ENCODE results near the gene SMYD4. TPM values are rescaled to one million over a fixed set of nuclear protein-coding genes. Genes with fewer than 3 reads are reported as not detected.

Gene SMYD4
- total RNA-seq, 1 experiment from 2014 or later: 32.1 TPM

DNA sequence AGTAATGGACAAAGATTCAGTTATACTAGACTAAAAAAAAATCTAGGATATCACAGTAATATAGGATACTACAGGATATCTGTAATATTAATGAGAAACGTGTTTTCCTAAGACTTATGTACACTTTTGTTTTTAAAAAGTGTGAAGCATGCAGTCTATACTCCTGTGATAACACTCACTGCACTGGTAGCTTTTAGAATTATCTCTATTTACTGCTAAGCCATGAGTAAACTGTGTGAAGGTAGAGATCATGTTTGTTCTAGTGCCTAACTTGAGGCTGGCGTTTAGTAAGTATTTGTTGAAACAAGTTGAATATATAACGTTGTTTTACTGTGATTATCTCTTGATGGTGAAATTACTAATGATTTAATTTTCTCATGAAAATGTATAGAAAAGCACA lies 24.0 kb upstream of the SMYD4 start:
- no peaks in the 10 kb centered on the region for H3K27me3 Mint-ChIP-seq (ENCODE audit: insufficient read depth, unreplicated experiment)
- H3K4me3 Mint-ChIP-seq (ENCODE audit: unreplicated experiment): no peak overlapping the region
- no TSS peak for BruUV-seq (replicated peaks)
- Histone ChIP-seq H3K4me3 (ENCODE audit: low read depth, low read length) (no peak overlapping the region), H3K36me3 (ENCODE audit: control insufficient read depth, insufficient read depth, low read length) (peaks cover 1% of the 10 kb centered on the region; the same call in 1 of the 2 replicates), H3K9me3 (no peaks in the 10 kb centered on the region), H3K4me1 (no peaks in the 10 kb centered on the region; the same call in 1 of the 2 replicates), H3K27me3 (replicated peaks; ENCODE audit: control insufficient read depth, insufficient read depth, low read length) (no peaks in the 10 kb centered on the region)
- DNase-seq: no peak
- H3K27ac Mint-ChIP-seq (ENCODE audit: unreplicated experiment): no peak overlapping the region
- ChIA-PET POLR2A (no interaction called here), CTCF (no interaction called here)
- H3K9me3 Mint-ChIP-seq (ENCODE audit: unreplicated experiment): no peaks in the 10 kb centered on the region
- H3K4me1 Mint-ChIP-seq (ENCODE audit: low read depth, unreplicated experiment): peaks cover 13% of the 10 kb centered on the region
- peaks cover 84% of the 10 kb centered on the region for H3K36me3 Mint-ChIP-seq (ENCODE audit: insufficient read depth, unreplicated experiment)
- intact Hi-C loops (cut with micrococcal nuclease; ENCODE audit: unreplicated experiment): no loop called here
- TF ChIP-seq CTCF (IDR thresholded peaks at IDR 0.05; ENCODE audit: insufficient read depth in 1 of 2, low read depth in 1 of 2, low read length in 1 of 2, severe bottlenecking in 1 of 2, unreplicated experiment in 1 of 2): no peak

DNA sequence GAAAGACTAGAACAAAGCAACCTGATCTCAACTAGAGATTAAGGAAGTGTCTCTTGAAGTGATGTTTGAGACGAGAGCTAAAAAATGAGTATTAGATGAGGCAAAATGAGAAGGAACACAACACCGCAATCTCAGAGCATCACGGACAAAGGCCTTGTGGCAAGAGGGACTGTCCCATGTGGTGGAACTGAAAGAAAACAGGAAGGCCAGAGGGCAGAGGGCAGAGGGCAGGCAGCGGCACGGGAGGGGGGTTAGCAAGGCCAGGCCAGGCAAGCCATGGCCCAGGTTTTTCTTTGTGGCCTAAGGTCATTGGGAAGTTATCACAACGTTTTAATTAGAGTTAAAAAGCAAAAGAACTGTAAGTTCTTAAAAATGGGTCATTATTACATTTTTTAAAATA lies 22.6 kb upstream of the SMYD4 start:
- Histone ChIP-seq H3K4me3 (ENCODE audit: low read depth, low read length) (no peak overlapping the region), H3K9me3 (no peaks in the 10 kb centered on the region), H3K27me3 (replicated peaks; ENCODE audit: control insufficient read depth, insufficient read depth, low read length) (no peaks in the 10 kb centered on the region), H3K36me3 (ENCODE audit: control insufficient read depth, insufficient read depth, low read length) (peaks cover 1% of the 10 kb centered on the region; the same call in 1 of the 2 replicates), H3K4me1 (no peaks in the 10 kb centered on the region; the same call in 1 of the 2 replicates)
- Mint-ChIP-seq H3K4me3 (ENCODE audit: unreplicated experiment) (no peak overlapping the region), H3K4me1 (ENCODE audit: low read depth, unreplicated experiment) (peaks cover 13% of the 10 kb centered on the region), H3K36me3 (ENCODE audit: insufficient read depth, unreplicated experiment) (peaks cover 81% of the 10 kb centered on the region), H3K27ac (ENCODE audit: unreplicated experiment) (no peak overlapping the region), H3K27me3 (ENCODE audit: insufficient read depth, unreplicated experiment) (no peaks in the 10 kb centered on the region), H3K9me3 (ENCODE audit: unreplicated experiment) (no peaks in the 10 kb centered on the region)
- TF ChIP-seq CTCF (IDR thresholded peaks at IDR 0.05; ENCODE audit: insufficient read depth in 1 of 2, low read depth in 1 of 2, low read length in 1 of 2, severe bottlenecking in 1 of 2, unreplicated experiment in 1 of 2): no peak
- ChIA-PET POLR2A (interaction anchor here (0.6 kb wide), 1 partner anchor 706 kb away, joined by 3 read pairs; no protein-coding TSS in a partner anchor), CTCF (no interaction called here)
- intact Hi-C loops (cut with micrococcal nuclease; ENCODE audit: unreplicated experiment): no loop called here
- no TSS peak for BruUV-seq (replicated peaks)
- DNase-seq: no peak

DNA sequence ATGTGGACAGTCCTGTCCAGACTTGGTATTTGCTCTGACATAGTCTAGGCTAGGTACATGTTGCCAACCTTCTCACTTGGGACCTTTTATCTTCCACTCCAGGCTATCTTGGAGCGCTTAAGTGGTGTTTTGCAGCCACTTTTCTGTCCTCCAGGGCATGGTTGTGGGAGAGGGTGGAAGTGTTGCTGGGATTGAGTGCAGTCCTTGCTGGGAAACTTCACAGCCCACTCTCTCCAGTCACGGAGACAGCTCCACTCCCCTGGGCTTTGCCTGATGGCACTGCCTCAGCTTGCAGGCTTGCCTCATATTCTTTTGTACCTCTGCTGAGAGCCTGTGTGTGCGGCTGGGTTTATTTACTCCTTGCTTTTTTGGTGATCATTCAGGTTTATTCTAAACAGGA lies 17.5 kb upstream of the SMYD4 start:
- Mint-ChIP-seq H3K36me3 (ENCODE audit: insufficient read depth, unreplicated experiment) (peaks cover 81% of the 10 kb centered on the region), H3K4me3 (ENCODE audit: unreplicated experiment) (no peak overlapping the region), H3K27ac (ENCODE audit: unreplicated experiment) (no peak overlapping the region), H3K9me3 (ENCODE audit: unreplicated experiment) (no peaks in the 10 kb centered on the region), H3K27me3 (ENCODE audit: insufficient read depth, unreplicated experiment) (no peaks in the 10 kb centered on the region), H3K4me1 (ENCODE audit: low read depth, unreplicated experiment) (peaks cover 6% of the 10 kb centered on the region)
- CTCF ChIA-PET: no interaction called here
- Histone ChIP-seq H3K9me3 (no peaks in the 10 kb centered on the region), H3K4me3 (ENCODE audit: low read depth, low read length) (no peak overlapping the region), H3K36me3 (ENCODE audit: control insufficient read depth, insufficient read depth, low read length) (peaks cover 1% of the 10 kb centered on the region), H3K27me3 (replicated peaks; ENCODE audit: control insufficient read depth, insufficient read depth, low read length) (no peaks in the 10 kb centered on the region), H3K4me1 (no peaks in the 10 kb centered on the region)
- intact Hi-C loops (cut with micrococcal nuclease; ENCODE audit: unreplicated experiment): no loop called here
- POLR2A ChIA-PET: no interaction called here
- no TSS peak for BruUV-seq (replicated peaks)
- DNase-seq: no peak
- no peak for TF ChIP-seq CTCF (IDR thresholded peaks at IDR 0.05; ENCODE audit: insufficient read depth in 1 of 2, low read depth in 1 of 2, low read length in 1 of 2, severe bottlenecking in 1 of 2, unreplicated experiment in 1 of 2)

Measured in Caco-2 (cell line).